Stimulated activated CD4-positive, alpha-beta T cell treated with anti-CD3 and anti-CD28 coated beads, Interleukin-1b, Interleukin-23, amount 100 ng/mL, for 24 hours (primary cell): ENCODE data around the gene RPP25L.

Experiments used
- DNase-seq, 4 experiments: peaks; one replicate each; pipeline ENCODE4 v3.0.0-alpha.2; 2020; ENCODE audit warnings: low read depth in 4 of 4, low spot score in 1 of 4

Gene RPP25L

GRCh38 chr9:34637356-34638137 lies 25.6 kb upstream of the RPP25L start, which contains the start of gene SIGMAR1:
Gene SIGMAR1, minus strand, starts transcription at chr9:34637787. Its CDS starts 90 bp downstream, at chr9:34637697.
- peak; percentile 76 to 91 (median 88) for DNase-seq

DNA sequence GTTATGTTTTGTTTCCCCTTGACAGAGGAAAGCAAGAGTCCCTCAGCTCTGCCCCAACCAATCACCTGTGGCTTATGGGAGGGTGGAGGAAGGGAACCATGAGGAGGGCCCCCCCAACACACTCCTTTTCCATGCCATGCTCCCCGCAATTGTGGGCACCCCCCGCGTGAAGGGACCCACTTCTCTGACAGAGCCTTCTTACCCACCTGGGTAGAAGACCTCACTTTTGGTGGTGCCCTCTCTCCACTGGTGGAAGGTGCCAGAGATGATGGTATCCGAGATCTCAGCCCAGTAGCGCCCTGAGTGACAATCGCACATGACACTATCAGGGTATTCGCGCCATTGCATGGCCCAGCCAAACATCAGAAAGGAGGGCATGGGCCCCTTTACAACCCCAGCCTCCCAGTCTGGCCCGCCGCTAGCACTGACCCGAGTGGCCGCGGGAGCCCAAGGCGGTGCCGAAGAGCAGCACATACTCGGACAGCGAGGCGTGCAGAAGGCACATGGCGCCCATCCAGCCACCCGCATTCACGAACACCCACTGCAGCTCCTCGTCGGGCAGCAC lies 25.0 kb upstream of the RPP25L start:
- no peak for DNase-seq

DNA sequence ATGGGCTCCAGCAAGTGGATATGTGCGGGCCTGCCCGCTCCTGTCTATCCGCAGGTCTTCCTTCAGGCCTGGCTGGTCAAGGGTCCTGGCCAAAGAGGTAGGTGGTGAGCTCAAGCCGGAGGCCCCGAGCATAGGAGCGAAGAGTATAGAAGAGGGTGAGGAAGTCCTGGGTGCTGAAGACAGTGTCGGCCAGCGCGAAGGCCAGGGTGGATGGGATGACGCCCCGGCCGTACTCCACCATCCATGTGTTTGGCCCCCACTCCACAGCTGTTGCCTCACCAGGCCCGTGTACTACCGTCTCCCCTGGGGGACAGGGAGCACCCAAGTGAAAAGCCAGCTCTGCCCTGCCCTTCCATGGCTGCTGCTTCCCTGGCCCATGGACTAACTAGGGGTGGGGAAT lies 23.7 kb upstream of the RPP25L start:
- no peak for DNase-seq

GRCh38 chr9:34634551-34635248 lies 22.8 kb upstream of the RPP25L start:
- DNase-seq: no peak

DNA sequence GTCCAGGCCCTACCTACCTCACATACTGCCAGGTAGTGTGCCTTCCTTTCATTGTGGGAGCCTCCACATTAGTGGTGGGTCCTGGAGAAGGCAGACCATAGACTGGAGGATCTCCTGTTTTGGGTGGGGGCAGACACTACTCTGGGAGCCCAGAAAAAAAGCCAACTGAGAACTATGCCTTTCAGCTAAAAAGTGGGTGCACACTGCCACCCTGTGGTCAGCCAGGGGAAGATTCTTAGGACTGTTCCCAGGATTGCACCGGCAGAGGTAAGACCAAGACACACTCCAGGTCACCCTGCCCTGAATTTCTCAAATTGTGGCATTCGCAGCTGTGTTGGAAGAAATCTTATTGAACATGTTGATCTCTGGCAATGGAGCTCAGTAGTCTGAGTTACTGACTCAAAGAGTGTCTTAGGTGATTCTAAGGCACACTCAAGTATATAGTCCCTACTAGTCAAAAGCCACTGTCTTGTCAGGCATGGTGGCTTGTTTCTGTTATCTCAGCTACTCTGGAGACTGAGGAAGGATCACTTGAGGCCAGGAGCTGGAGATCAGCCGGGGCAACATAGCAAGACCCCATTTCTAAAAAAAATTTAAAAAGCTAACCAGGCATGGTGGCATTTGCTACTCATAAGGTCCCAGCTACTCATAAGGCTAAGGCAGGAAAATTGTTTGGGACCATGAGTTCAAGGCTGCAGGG lies 22.1 kb upstream of the RPP25L start:
- DNase-seq: peak in 3 of 4 experiments; percentile 52 to 62 (median 59)

GRCh38 chr9:34633166-34633565 lies 21.3 kb upstream of the RPP25L start:
- no peak for DNase-seq

GRCh38 chr9:34630402-34631154 lies 18.7 kb upstream of the RPP25L start:
- DNase-seq: no peak

- DNase-seq: no peak
Measured at GRCh38 chr9:34629491-34629808, 17.6 kb upstream of the RPP25L start.

DNA sequence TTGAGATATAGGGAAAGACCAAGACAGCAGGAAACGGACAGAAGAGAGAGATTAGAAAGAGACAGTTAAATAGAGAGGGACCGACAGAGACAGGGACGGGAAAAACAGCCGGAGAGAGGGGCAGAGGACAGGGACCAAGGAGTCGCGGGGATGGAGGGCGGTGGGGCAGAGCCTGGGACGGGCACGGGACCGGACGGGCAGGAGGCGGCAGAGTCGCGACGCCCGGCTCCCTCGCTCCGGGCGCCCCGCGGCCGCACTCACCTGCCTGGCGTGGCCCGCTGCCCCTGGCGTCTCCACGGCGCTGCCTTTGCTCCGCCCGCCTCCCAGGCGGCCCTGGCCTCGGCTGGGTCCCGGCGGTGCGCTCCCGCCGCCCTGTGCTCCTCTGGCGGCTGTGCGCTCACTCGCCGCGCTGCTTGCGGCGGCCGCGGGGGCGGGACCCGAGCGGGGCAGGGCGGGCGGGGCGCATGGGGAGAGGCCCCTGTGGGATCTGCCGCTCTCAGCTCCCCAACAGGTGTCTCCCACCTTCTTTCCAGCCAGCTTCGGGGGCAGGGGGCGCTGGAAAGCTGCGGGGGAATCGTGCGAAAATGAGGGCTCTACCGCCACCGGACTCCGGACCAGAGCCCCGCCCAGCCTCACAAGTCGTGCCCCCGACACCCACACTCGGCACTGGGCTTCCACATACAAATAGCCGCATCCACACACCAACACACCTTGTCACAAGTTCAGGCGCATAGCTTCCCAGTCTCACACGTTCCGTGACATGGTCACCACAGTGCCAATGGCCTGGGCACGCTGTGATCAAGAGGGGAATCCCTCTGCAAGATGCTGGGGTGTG lies 17.0 kb upstream of the RPP25L start, which contains the start of gene ARID3C:
TSS of gene ARID3C (minus strand) at position 411 of the 835 bp plus-strand sequence. CDS start 1,052 bp downstream, outside the sequence.
- DNase-seq: no peak

DNA sequence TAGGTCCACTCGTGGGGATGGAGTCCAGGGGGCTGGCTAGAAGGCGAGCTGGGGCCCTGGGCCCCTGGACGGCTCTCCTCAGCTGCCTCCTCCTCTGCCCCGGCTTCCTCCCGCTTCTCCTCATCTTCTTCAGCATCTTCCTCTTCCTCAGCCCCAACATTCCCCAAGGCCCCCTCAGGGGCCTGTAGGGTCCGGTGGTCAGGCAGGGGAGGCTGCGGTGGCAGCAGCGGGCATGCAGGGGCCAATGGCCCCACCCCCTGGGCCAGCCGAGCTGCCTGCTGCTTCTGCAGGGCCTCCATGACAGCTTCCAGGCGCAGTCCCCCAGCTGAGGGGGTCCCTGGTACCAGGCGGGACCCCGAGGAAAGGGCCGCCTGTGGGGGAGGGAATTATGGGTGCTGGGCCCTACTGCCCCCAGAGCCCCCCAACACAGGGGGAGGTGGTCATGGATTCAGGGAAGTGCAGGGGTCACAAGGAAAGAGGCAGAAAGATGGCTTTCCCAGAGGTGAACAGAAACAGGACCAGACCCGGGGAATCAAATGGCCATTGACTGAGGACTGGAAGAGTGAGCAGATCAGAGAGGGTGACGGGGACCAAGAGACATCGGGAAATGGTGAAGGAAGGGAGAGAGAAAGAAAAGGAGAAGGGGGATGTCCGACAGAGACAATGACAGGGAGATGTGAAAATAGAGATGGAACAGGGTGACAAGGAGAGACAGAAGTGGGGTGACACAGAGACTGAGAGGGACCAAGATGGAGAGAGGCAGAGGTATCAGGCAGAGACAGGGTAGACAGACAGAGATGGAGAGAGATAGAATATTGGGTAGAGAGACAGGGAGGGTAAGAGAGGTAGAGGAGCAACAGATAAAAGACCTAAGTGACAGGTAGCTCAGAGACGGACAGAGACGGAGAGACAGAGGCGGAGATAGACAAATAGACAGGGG lies 16.1 kb upstream of the RPP25L start:
- DNase-seq: no peak

- DNase-seq: no peak
Measured at GRCh38 chr9:34625186-34625486, 13.2 kb upstream of the RPP25L start.

- no peak for DNase-seq
Measured at GRCh38 chr9:34624475-34625185, 12.7 kb upstream of the RPP25L start.

- no peak for DNase-seq
Measured at GRCh38 chr9:34623374-34624235, 11.7 kb upstream of the RPP25L start.

GRCh38 chr9:34620061-34620994 lies 8.4 kb upstream of the RPP25L start, which contains the start of gene DCTN3:
Gene DCTN3, minus strand, starts transcription at chr9:34620495. Its CDS starts 31 bp downstream, at chr9:34620464.
- peak; percentile 66 to 83 (median 80) for DNase-seq

DNA sequence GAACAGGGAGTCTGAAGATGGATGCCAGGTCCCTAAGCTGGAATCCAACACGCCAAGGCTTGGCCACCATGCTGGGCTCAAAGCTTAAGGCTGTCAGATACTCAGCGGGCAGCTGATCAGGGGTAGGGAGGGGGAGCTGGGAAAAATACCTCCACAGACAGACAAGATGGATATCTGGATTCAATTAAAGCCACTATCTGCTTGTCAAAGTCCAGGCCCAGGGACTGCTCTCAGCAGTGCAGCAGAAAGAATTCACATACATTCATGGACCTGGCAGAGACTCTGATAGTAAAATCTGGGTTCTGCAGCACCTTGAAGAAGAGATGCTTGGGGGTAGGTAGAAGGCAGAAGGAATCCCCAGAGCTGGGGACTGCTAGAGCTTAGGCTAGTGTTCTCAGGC lies 3.2 kb upstream of the RPP25L start:
- DNase-seq: no peak

- DNase-seq: peak in 2 of 4 experiments; percentile 60 to 74
Measured at GRCh38 chr9:34612788-34613390, 992 bp upstream of the RPP25L start.
